ENCODE results near the gene DMRT3. TPM values are rescaled to one million over a fixed set of nuclear protein-coding genes. Genes with fewer than 3 reads are reported as not detected.

The DMRT3 gene
- total and polyA plus RNA-seq, 8 donors = not detected

GRCh38 chr9:974031-974995 is 2.1 kb upstream of the DMRT3 start:
- intact Hi-C loops (cut with DNase I) = no loop called here
- no peaks in the 10 kb centered on the region for H3K36me3 ChIP-seq
- peaks cover 0 to 33% of the 10 kb centered on the region in 2 donors for H3K4me1 ChIP-seq
- DNase-seq = no peak
- no peak for ATAC-seq
- H3K27me3 ChIP-seq = peaks cover 100% of the 10 kb centered on the region in 2 donors
- H3K4me3 ChIP-seq = no peak overlapping the region
- H3K9me3 ChIP-seq = no peaks in the 10 kb centered on the region
- H3K27ac ChIP-seq = no peak overlapping the region
- no peak for TF ChIP-seq CTCF (IDR thresholded peaks at IDR 0.05)

- Histone ChIP-seq H3K4me3 (no peak overlapping the region), H3K36me3 (no peaks in the 10 kb centered on the region), H3K27ac (no peak overlapping the region), H3K9me3 (no peaks in the 10 kb centered on the region), H3K27me3 (peaks cover 100% of the 10 kb centered on the region in 2 donors), H3K4me1 (peaks cover 0 to 33% of the 10 kb centered on the region in 2 donors)
- intact Hi-C loops (cut with DNase I) = no loop called here
- no peak for TF ChIP-seq CTCF (IDR thresholded peaks at IDR 0.05)
- ATAC-seq = no peak
- DNase-seq = no peak
Observed at GRCh38 chr9:974996-975739, 1.3 kb upstream of the DMRT3 start.

GRCh38 chr9:975740-976257 is 656 bp upstream of the DMRT3 start:
- intact Hi-C loops (cut with DNase I) = no loop called here
- H3K27ac ChIP-seq = no peak overlapping the region
- peaks cover 100% of the 10 kb centered on the region in 2 donors for H3K27me3 ChIP-seq
- H3K9me3 ChIP-seq = no peaks in the 10 kb centered on the region
- H3K36me3 ChIP-seq = no peaks in the 10 kb centered on the region
- no peak for TF ChIP-seq CTCF (IDR thresholded peaks at IDR 0.05)
- DNase-seq (no peak), ATAC-seq (no peak)
- H3K4me1 ChIP-seq = peaks cover 0 to 33% of the 10 kb centered on the region in 2 donors
- H3K4me3 ChIP-seq = no peak overlapping the region

GRCh38 chr9:976943-977837 is 735 bp downstream of the DMRT3 start:
- no peaks in the 10 kb centered on the region for H3K9me3 ChIP-seq
- no peak overlapping the region for H3K4me3 ChIP-seq
- peaks cover 0 to 24% of the 10 kb centered on the region in 2 donors for H3K4me1 ChIP-seq
- TF ChIP-seq CTCF (IDR thresholded peaks at IDR 0.05) = no peak
- H3K27me3 ChIP-seq = peaks cover 99 to 100% of the 10 kb centered on the region in 2 donors
- intact Hi-C loops (cut with DNase I) = no loop called here
- ATAC-seq (peak; percentile 33), DNase-seq (no peak)
- H3K27ac ChIP-seq = no peak overlapping the region
- H3K36me3 ChIP-seq = no peaks in the 10 kb centered on the region
